ENCODE results near the gene PALD1.

DNA sequence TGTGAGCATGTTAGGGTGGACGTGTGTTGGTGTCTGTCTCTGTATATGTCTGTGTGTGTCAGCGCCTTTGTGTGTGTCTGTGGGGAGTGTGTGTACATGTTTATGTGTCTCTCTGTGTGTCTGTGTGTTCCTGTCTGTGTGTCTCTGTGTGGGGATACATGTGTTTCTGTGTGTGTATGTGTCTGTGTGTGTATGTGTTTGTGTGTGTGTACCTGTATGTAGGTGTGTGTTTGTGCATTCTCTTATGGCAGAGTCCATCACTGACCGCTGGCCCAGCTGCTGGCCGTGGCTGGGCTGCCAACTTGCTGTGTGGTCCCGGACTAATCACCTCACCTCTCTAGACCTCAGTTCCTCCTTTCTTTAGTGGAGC lies 54.6 kb downstream of the PALD1 start:
- TF ChIP-seq, protein P1, sequence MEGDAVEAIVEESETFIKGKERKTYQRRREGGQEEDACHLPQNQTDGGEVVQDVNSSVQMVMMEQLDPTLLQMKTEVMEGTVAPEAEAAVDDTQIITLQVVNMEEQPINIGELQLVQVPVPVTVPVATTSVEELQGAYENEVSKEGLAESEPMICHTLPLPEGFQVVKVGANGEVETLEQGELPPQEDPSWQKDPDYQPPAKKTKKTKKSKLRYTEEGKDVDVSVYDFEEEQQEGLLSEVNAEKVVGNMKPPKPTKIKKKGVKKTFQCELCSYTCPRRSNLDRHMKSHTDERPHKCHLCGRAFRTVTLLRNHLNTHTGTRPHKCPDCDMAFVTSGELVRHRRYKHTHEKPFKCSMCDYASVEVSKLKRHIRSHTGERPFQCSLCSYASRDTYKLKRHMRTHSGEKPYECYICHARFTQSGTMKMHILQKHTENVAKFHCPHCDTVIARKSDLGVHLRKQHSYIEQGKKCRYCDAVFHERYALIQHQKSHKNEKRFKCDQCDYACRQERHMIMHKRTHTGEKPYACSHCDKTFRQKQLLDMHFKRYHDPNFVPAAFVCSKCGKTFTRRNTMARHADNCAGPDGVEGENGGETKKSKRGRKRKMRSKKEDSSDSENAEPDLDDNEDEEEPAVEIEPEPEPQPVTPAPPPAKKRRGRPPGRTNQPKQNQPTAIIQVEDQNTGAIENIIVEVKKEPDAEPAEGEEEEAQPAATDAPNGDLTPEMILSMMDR (IDR thresholded peaks at IDR 0.05), result no peak
- TF ChIP-seq POLR2AphosphoS5 (IDR thresholded peaks at IDR 0.05), result no peak
- TF ChIP-seq POLR2A (IDR thresholded peaks at IDR 0.05), result no peak
- no peak for TF ChIP-seq EP300 (IDR thresholded peaks at IDR 0.05; ENCODE audit: low read depth)
